ENCODE measurements around the gene LIX1.

LIX1 gene

DNA sequence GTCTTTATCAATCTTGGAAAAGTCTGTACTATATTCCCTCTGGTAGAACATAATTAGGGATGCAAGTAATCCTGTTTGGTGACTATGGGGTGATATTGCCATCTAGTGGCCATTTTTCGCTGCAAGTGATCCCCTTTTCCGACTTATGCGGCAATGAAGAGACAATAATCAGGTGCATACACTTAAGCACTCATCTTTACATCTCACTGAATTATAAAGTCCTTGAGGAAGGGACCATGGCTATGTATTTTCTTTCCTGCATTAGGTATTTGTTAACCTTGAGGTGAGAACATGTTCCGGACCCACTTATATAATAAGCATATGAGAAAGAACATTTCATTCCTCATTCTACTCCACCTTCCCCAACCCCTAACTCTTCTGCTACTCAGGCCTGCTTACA lies 19.6 kb upstream of the LIX1 start:
- no peak overlapping the region for H3K27ac ChIP-seq
- TF ChIP-seq, protein P1, sequence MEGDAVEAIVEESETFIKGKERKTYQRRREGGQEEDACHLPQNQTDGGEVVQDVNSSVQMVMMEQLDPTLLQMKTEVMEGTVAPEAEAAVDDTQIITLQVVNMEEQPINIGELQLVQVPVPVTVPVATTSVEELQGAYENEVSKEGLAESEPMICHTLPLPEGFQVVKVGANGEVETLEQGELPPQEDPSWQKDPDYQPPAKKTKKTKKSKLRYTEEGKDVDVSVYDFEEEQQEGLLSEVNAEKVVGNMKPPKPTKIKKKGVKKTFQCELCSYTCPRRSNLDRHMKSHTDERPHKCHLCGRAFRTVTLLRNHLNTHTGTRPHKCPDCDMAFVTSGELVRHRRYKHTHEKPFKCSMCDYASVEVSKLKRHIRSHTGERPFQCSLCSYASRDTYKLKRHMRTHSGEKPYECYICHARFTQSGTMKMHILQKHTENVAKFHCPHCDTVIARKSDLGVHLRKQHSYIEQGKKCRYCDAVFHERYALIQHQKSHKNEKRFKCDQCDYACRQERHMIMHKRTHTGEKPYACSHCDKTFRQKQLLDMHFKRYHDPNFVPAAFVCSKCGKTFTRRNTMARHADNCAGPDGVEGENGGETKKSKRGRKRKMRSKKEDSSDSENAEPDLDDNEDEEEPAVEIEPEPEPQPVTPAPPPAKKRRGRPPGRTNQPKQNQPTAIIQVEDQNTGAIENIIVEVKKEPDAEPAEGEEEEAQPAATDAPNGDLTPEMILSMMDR (conservative IDR thresholded peaks at IDR 0.05) = peak; percentile 99

DNA sequence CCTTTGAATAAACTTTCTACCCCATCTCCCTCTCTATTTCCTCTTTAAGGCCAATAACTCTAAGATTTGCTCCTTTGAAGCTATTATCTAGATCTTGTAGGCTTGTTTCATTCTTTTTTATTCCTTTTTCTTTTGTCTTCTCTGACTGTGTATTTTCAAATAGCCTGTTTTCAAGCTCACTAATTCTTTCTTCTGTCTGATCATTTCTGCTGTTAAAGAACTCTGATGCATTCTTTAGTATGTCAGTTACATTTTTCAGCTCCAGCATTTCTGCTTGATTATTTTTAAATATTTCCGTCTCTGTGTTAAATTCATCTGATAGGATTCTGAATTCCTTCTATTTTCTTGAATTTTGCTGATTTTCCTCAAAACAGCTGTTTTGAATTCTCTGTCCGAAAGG lies 15.3 kb upstream of the LIX1 start:
- TF ChIP-seq, protein P1 (conservative IDR thresholded peaks at IDR 0.05) = no peak
- H3K27ac ChIP-seq = no peak overlapping the region

DNA sequence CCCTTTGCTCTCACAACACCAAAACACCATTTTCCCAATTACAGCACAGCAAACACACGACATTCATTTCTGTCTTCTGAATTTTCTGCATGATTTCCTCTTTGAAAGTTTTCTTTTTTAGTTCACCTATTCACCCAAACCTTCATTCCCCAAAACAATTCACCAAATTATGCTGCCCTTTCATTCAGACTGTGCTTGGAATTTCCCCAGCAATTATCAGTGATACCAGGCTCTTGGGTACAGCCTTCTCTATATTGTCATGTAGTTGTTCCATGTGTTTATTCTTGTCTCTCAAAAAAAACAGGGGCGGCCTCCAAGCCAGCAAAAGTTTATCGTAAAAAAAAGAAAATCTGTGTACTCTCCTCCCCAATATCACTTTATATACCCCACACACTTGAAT lies 9.0 kb upstream of the LIX1 start:
- TF ChIP-seq, protein P1 (conservative IDR thresholded peaks at IDR 0.05) = no peak
- H3K27ac ChIP-seq = no peak overlapping the region

DNA sequence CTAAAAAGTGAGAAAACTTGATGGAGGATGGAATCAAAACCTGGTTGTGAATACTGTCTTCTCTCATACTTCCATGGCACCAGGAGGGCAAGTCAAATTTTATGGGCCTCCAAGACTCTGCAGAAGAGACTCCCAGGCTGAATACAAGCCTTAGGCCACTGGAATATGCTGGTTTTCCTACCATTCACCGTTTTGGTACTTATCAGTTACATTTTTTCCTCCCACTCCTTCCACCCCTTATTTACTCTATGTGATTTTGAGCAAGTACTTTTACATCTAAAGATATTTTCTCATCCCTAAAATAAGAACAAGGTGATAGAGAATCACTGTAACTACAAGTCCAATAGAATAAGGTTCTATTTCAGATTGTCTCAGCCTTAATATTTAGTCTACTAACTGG lies 8.0 kb upstream of the LIX1 start:
- TF ChIP-seq, protein P1 (conservative IDR thresholded peaks at IDR 0.05) = no peak

DNA sequence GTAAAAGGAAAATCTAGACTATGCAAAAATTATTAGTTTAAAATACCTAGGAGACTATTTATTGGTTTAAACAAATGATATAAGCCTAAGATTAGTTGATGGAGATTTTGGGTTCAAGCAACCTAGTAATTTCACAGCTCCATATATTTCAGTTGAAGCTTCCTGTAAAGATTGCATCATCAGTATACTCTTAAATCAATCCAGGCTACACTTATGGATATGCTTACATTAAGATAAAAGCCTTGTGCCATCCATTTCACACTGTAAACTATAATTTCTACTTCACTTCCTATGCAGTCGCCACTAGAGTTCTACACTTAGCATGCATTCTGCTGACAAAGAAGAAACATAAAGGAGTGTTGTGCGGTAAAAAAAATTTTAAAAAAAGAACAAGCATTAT lies 7.3 kb upstream of the LIX1 start:
- TF ChIP-seq, protein P1 (conservative IDR thresholded peaks at IDR 0.05) = no peak
- no peak overlapping the region for H3K27ac ChIP-seq

More for the DNA sequence above, 8.0 kb upstream of the LIX1 start:
- no peak overlapping the region for H3K27ac ChIP-seq

DNA sequence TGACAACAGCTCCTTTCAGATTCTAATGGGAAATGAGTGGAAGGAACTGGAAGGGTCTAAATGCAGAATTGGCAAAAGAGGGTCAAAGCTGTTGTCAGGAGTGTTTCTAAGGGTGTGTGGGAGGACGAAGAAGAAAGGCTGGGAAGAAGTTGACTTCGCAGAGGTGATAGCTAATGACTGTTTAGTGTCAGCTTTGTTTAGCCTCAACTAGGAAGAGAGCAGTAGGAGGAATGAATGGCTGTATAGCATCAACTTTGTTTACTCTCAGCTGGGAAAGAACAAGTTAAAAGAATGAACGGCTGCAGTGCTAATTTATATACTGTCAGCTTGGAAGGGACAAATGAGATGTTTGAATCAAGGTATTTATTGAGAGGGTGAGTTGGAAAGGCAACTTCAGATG lies 5.9 kb upstream of the LIX1 start:
- no peak overlapping the region for H3K27ac ChIP-seq
- TF ChIP-seq, protein P1 (conservative IDR thresholded peaks at IDR 0.05) = no peak

DNA sequence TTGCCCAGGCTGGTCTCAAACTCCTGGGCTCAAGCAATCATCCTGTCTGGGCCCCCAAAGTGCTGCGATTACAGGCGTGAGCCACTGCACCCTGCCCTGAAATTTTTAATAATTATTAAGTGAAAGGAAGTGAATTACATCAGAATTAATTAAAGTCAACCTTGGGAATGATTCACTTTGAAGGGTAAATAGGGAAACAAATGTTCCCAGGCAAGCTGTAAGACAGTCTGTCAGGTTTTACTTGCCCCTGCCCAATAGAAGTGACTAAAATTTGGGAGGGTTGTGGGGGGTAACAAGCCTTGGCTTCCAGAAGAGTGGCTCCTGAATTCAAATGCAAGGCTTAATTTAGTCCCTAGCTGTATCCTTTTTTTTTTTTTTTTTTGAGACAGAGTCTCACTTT lies 1.3 kb upstream of the LIX1 start:
- no peak overlapping the region for H3K27ac ChIP-seq
- TF ChIP-seq, protein P1 (conservative IDR thresholded peaks at IDR 0.05) = no peak

DNA sequence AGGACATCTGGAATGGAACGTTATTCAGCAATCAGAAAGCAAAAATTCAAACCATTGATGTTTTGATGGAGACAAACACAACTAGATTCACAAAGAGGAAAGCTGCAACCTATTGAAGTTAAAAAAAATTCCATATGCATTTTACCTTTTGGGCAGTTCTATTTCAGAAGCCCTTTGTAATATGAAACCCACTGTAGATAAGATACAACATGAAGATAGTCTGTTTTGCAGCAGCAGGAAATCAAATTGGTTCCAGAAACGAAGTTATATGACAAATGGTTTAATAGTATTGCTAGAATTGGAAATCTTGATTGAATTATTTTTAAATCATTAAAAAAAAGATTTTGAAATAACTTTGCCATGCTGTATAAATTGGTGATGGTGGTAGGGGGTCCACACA lies 872 bp downstream of the LIX1 start:
- H3K27ac ChIP-seq = peak overlapping the region; percentile 65
- TF ChIP-seq, protein P1 (conservative IDR thresholded peaks at IDR 0.05) = no peak

Measured in VCaP (cell line).